Uterus (tissue), 4 donors: ENCODE measurements around the gene DCANP1. TPM values are rescaled to one million over a fixed set of nuclear protein-coding genes. Genes with fewer than 3 reads are reported as not detected.

ENCODE experiments used
- DNase-seq, 2 donors: peaks; one replicate each; pipeline ENCODE4 v3.0.0-alpha.2; 2019 to 2020
- H3K27ac ChIP-seq, 2 donors: fragments of 200-600 bp; sonication (generic); 1 replicate in 1 of 2; 2 replicates in 1 of 2; pipeline ENCODE4 v1.5.1; 2016 to 2018
- H3K27me3 ChIP-seq, 2 donors: fragments of 200-600 bp; sonication (generic); one replicate each; pipeline ENCODE4 v1.5.1; 2018 to 2019; ENCODE audit warnings: control low read depth in 1 of 2
- H3K36me3 ChIP-seq, 2 donors: fragments of 200-600 bp; sonication (generic); one replicate each; pipeline ENCODE4 v1.5.1; 2019; ENCODE audit warnings: control low read depth in 1 of 2
- H3K4me1 ChIP-seq, 2 donors: fragments of 200-600 bp; sonication (generic); one replicate each; pipeline ENCODE4 v1.5.1; 2018 to 2019; ENCODE audit warnings: control low read depth in 1 of 2
- H3K4me3 ChIP-seq, 2 donors: fragments of 200-600 bp; sonication (generic); 1 replicate in 1 of 2; 2 replicates in 1 of 2; pipeline ENCODE4 v1.5.1; 2018 to 2019; ENCODE audit warnings: mild to moderate bottlenecking in 1 of 2
- H3K9me3 ChIP-seq, 2 donors: fragments of 200-600 bp; sonication (generic); one replicate each; pipeline ENCODE4 v1.5.1; 2019; ENCODE audit warnings: control low read depth in 1 of 2
- CTCF ChIP-seq, 4 experiments: fragments of 200-600 bp in 2 of 4; fragments of 450-650 bp in 2 of 4; sonication (generic) in 2 of 4; IDR thresholded peaks; one replicate each; pipeline ENCODE4 v1.5.1; 2016 to 2019; ENCODE audit warnings: antibody characterized with exemption in 4 of 4, mild to moderate bottlenecking in 2 of 4, moderate library complexity in 1 of 4
- POLR2A ChIP-seq, 2 donors: fragments of 450-650 bp; IDR thresholded peaks; one replicate each; pipeline ENCODE4 v1.6.1; 2016; ENCODE audit warnings: antibody characterized with exemption in 2 of 2, mild to moderate bottlenecking in 1 of 2, moderate library complexity in 1 of 2
- intact Hi-C: fragments of 100-400 bp; cut with DNase I; formaldehyde crosslinking; loops from one replicate; pipeline ENCODE4 v1.15.1; 2023; ENCODE audit warnings: low total_unique reads
- total RNA-seq, 4 donors: library from RNA; depleted of rRNA in 3 of 4; stranded (reverse); fragments of >200 nt in 3 of 4; gene quantifications; one replicate each; pipeline versions ENCODE4 v1.1.0 to v1.2.4, GENCODE V29; 2014 to 2023
- donor health status: DM: yes; HTN: yes; CAD: no.

Gene DCANP1
- total RNA-seq, 4 donors from 2014 or later = not detected

DNA sequence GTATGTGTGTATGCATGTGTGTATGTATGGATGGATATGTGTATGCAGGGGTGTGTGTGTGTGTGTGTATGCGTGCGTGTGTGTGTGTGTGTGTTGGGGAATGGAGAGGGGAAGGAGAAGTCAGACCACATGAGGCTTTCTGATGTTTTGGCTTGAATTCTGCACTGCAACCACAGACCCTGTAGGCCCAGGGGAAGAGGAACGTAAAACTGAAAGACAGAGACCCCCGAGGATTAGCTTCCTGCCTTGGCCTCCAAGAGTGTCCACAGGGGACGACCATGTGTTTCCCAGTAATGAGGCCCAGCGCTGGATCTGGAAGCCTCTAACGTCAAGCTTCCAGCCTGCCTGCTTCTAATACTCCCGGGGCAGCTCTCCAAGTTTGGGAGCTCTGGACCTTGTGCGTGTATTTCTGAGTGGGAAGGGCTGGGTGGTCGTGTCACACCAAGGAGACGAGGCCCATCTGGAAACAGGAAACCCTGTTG lies 5.8 kb downstream of the DCANP1 start:
- Histone ChIP-seq H3K9me3 (no peaks in the 10 kb centered on the region), H3K27me3 (no peaks in the 10 kb centered on the region), H3K36me3 (no peaks in the 10 kb centered on the region), H3K27ac (no peak overlapping the region), H3K4me3 (no peak overlapping the region), H3K4me1 (no peaks in the 10 kb centered on the region)
- no peak for TF ChIP-seq POLR2A (IDR thresholded peaks at IDR 0.05)
- TF ChIP-seq CTCF (IDR thresholded peaks at IDR 0.05) = no peak
- intact Hi-C loops = no loop called here
- DNase-seq = no peak

GRCh38 chr5:135440916-135441315 lies 6.2 kb downstream of the DCANP1 start:
- intact Hi-C loops = no loop called here
- H3K27me3 ChIP-seq = no peaks in the 10 kb centered on the region
- no peaks in the 10 kb centered on the region for H3K9me3 ChIP-seq
- no peak overlapping the region for H3K4me3 ChIP-seq
- no peaks in the 10 kb centered on the region for H3K4me1 ChIP-seq
- no peaks in the 10 kb centered on the region for H3K36me3 ChIP-seq
- TF ChIP-seq CTCF (IDR thresholded peaks at IDR 0.05) = no peak
- TF ChIP-seq POLR2A (IDR thresholded peaks at IDR 0.05) = no peak
- no peak for DNase-seq
- no peak overlapping the region for H3K27ac ChIP-seq

DNA sequence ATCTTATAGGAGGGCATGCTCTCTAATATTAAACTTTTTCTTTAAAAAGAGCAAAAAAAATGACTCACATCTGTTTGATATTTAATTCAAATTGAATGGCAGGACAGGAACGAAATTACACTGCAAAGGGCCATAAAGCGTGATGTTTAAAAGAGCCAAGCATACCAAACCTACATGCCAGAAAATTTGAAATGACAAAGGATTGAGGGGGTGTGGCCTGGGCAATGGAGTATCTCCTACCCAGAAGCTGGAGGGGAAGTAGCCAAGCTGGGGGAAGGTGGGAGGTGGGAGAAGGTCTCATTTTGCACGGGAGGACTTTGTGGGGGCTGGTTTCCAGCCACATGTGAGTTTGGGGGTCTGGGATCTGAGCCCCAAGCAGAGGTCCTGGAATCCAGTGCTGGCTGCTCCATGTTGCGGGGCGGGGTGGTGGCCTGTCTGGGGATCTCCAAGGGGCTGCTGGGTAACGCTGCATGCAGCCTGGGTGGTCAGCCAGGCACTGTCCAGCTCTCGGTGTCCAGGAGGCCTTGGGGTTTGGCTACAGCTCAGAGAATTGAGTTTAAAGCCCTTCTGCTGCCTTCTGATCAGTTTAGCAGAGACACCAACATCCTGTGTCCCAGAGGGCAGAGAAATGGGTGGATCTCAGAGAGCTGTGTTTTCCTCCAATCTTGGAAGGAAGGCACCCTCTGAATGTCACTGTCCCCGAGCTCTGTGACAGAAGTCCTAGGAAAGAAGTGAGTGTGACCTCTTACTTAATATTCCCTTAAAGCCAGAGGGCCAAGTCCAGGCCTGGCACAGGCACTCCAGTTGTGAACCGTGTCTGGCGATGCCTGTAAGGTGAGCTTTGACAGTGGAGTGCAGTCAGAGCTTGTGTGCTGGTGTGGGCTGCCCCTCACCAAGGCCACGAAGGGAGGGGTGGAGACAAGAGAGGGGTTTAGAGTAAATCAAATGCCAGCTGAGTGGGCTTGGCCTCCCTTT lies 7.6 kb downstream of the DCANP1 start:
- H3K27ac ChIP-seq = no peak overlapping the region
- intact Hi-C loops = no loop called here
- TF ChIP-seq CTCF (IDR thresholded peaks at IDR 0.05) (no peak), POLR2A (IDR thresholded peaks at IDR 0.05) (no peak)
- no peak overlapping the region for H3K4me3 ChIP-seq
- H3K4me1 ChIP-seq = no peaks in the 10 kb centered on the region
- DNase-seq = no peak
- H3K27me3 ChIP-seq = no peaks in the 10 kb centered on the region
- H3K9me3 ChIP-seq = no peaks in the 10 kb centered on the region
- no peaks in the 10 kb centered on the region for H3K36me3 ChIP-seq

DNA sequence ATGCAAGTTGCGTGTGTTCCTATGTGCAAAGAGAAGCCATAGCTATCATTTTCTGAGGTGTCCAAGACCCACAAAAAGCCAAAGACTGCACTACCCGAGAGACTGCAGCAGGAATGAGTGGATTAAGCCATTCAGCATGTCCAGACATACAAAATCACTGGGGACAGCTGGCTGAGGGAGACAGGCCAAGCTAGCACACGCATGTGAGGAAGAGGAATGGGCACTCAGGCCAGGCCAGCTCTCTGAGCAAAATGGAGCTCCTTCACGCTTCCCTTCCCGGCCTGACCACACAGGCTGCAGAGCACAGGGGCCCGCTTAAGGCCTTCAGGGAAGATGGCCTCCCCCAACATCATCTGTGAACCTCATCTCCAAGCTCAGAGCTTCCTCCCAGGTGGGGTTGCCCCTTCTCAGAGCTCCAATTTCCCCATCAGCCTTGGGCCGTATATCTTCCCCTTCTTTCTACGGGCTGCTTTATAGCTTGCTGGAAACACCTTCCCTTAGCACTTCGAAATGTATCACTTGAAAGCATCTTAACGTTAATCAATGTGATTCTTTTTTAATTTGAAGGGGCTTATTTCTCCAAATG lies 8.4 kb downstream of the DCANP1 start:
- no peak for DNase-seq
- intact Hi-C loops = no loop called here
- no peak overlapping the region for H3K27ac ChIP-seq

More for the DNA sequence above, 8.4 kb downstream of the DCANP1 start:
- Histone ChIP-seq H3K9me3 (no peaks in the 10 kb centered on the region), H3K36me3 (no peaks in the 10 kb centered on the region), H3K4me3 (no peak overlapping the region), H3K4me1 (no peaks in the 10 kb centered on the region), H3K27me3 (no peaks in the 10 kb centered on the region)
- TF ChIP-seq CTCF (IDR thresholded peaks at IDR 0.05) (no peak), POLR2A (IDR thresholded peaks at IDR 0.05) (no peak)
